ENCODE data around the gene ARHGEF28. TPM values are rescaled to one million over a fixed set of nuclear protein-coding genes. Genes with fewer than 3 reads are reported as not detected.

The ARHGEF28 gene
- total and polyA plus RNA-seq, 4 donors, result 4.8 to 27.8 (median 12.7) TPM

DNA sequence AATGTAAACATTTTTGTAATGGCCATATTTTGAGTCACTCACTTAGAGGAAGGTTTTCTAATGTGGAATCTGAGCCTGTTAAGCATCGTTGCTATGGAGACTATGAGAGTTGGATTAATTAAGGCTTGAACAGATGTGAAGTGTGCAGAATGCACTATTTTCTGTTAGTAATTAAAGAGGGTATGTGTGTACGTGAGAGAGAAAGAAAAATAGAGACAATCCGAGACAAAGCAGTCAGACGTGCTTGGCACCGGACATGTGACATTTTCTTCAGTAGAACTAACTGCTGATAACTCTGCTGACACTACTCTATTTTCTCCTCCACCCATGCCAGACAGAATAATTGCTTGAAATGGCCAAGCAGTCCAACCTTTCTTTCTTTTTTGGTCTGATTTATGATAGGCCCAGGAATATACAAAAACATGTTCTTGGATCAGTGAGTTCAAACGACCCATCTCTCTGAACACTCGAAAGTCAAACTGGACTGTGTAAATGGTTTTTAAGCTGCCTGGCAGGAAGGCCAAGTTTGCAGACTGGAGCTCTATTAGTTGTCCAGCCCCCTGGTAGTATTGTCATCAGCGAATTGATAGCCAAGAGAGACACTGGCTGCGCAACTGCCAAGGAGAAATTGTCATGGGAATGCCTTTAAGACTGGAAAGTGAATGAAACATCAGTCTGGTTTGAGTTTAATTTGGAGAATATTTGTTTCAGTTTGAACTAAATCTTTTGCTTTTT is 322.1 kb downstream of the ARHGEF28 start:
- WGBS, 2 donors, result 6 to 9% methylated on average over 9 of the region's 9 CpGs
- Histone ChIP-seq H3K27me3 (ENCODE audit: control insufficient read depth in 1 of 2, insufficient read depth in 2 of 2, low read length in 1 of 2) (no peaks in the 10 kb centered on the region), H3K4me1 (ENCODE audit: control insufficient read depth in 1 of 2, insufficient read depth in 2 of 2, low read length in 2 of 2) (peaks cover 9 to 16% of the 10 kb centered on the region in 2 donors), H3K9me3 (ENCODE audit: control insufficient read depth, low read length) (no peaks in the 10 kb centered on the region), H3K27ac (ENCODE audit: low read depth in 1 of 2, low read length in 2 of 2) (peak overlapping the region in 1 of 2 donors; percentile 71), H3K36me3 (ENCODE audit: control insufficient read depth in 1 of 2, insufficient read depth in 2 of 2, low read length in 1 of 2) (no peaks in the 10 kb centered on the region), H3K4me3 (ENCODE audit: low read length in 2 of 2) (no peak overlapping the region)
- ATAC-seq (ENCODE audit: low FRiP score), result peak; percentile 50
- no peak for DNase-seq
- intact Hi-C loops (cut with DNase I), result no loop called here

DNA sequence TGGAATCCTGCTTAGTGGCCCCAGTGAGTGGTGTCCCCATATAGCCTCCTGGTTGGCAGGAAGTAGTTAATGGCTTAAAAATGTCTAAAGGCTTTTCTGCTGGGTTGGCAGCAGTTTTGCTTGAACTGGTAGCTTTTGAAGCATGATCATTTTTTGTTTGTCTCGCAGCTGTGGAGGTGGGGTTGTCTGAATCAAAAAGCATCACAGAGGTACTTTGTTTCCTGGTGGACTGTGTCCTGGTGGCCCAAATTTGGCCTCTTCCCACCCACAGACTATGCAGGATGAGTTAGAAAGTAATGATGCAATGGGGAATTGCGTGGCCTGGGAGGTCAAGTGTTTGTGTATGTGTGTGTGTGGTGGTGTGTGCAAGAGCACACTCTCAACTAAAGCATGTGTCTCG is 322.7 kb downstream of the ARHGEF28 start:
- ATAC-seq (ENCODE audit: low FRiP score) (no peak), DNase-seq (no peak)
- Histone ChIP-seq H3K9me3 (ENCODE audit: control insufficient read depth, low read length) (no peaks in the 10 kb centered on the region), H3K27ac (ENCODE audit: low read depth in 1 of 2, low read length in 2 of 2) (peak overlapping the region in 1 of 2 donors; percentile 17), H3K36me3 (ENCODE audit: control insufficient read depth in 1 of 2, insufficient read depth in 2 of 2, low read length in 1 of 2) (no peaks in the 10 kb centered on the region), H3K4me1 (ENCODE audit: control insufficient read depth in 1 of 2, insufficient read depth in 2 of 2, low read length in 2 of 2) (peaks cover 9 to 16% of the 10 kb centered on the region in 2 donors), H3K4me3 (ENCODE audit: low read length in 2 of 2) (no peak overlapping the region), H3K27me3 (ENCODE audit: control insufficient read depth in 1 of 2, insufficient read depth in 2 of 2, low read length in 1 of 2) (no peaks in the 10 kb centered on the region)
- intact Hi-C loops (cut with DNase I), result no loop called here
- 38% methylated on average over 3 of the region's 3 CpGs for whole genome bisulfite sequencing, 2 donors

DNA sequence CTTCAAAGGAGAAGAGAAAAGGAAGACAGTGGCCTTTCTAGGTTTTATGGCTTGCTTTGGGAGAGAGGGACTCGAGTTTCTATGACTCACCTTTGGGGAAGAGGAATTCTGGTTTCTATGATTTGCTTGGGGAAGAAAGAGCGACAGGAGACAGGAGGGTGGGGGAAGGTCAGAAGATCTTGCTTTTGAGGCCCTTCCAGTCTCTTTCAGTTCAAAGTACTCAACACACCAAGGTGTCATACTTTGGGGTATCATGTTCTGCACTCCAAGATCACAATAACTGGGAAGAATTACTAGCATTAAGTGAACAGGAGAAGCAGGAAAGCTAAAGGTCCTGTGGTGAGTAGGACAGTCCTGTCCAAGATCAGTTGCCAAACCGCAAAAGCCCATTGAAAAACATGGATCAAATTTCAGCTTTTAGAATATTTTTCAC is 324.5 kb downstream of the ARHGEF28 start:
- H3K36me3 ChIP-seq (ENCODE audit: control insufficient read depth in 1 of 2, insufficient read depth in 2 of 2, low read length in 1 of 2), result no peaks in the 10 kb centered on the region
- intact Hi-C loops (cut with DNase I), result no loop called here
- DNase-seq (no peak), ATAC-seq (ENCODE audit: low FRiP score) (no peak)
- WGBS, 2 donors, result 46 to 85% methylated on average over 3 of the region's 3 CpGs
- no peaks in the 10 kb centered on the region for H3K27me3 ChIP-seq (ENCODE audit: control insufficient read depth in 1 of 2, insufficient read depth in 2 of 2, low read length in 1 of 2)
- H3K9me3 ChIP-seq (ENCODE audit: control insufficient read depth, low read length), result no peaks in the 10 kb centered on the region
- no peak overlapping the region for H3K27ac ChIP-seq (ENCODE audit: low read depth in 1 of 2, low read length in 2 of 2)
- H3K4me1 ChIP-seq (ENCODE audit: control insufficient read depth in 1 of 2, insufficient read depth in 2 of 2, low read length in 2 of 2), result peaks cover 9 to 16% of the 10 kb centered on the region in 2 donors
- no peak overlapping the region for H3K4me3 ChIP-seq (ENCODE audit: low read length in 2 of 2)

DNA sequence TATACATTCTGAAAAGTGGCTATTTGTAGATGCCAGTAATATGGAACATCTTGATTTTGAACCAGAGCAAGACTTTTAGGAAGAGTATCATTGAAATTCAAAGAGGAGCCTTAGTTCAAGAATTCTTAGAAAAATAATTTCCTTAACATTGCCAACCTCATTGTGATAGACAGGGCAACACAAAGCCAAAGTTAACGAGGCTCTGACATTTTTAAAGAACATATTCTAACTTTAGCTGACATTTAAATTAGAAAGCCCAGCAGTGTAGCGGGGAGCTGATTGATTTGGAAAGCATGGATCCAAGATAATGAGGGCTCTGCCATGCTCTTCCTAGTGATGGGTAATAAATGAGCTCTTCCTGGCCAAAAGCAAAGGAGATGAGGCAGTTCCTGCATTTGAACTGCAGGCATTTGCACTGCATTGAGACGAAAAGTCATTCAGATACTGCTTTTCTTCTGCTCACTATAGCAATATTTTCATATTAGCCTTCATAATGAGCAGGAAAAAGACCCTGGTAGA is 325.0 kb downstream of the ARHGEF28 start:
- intact Hi-C loops (cut with DNase I), result no loop called here
- no peak for ATAC-seq (ENCODE audit: low FRiP score)

DNA sequence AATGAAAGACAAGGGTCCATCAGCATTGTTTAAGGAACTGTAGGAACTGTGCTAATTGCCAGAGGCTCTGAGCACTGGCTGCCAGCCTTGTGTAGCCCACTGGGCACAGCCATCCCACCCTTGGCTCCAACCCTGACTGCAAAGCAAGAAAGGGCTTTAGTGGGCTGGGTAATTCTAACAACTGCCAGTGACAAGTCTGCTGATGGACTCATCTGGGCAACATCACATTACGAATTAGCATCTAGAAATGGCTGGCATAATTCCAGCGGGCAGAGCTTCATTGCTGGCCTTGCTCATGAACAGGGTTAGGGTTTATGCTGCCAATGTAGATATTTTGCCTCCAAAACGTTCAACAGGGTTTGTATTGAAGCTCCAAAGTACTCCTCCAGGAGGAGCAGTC is 326.9 kb downstream of the ARHGEF28 start:
- Histone ChIP-seq H3K4me3 (ENCODE audit: low read length in 2 of 2) (no peak overlapping the region), H3K27me3 (ENCODE audit: control insufficient read depth in 1 of 2, insufficient read depth in 2 of 2, low read length in 1 of 2) (no peaks in the 10 kb centered on the region), H3K9me3 (ENCODE audit: control insufficient read depth, low read length) (no peaks in the 10 kb centered on the region), H3K27ac (ENCODE audit: low read depth in 1 of 2, low read length in 2 of 2) (no peak overlapping the region), H3K4me1 (ENCODE audit: control insufficient read depth in 1 of 2, insufficient read depth in 2 of 2, low read length in 2 of 2) (peaks cover 5 to 9% of the 10 kb centered on the region in 2 donors), H3K36me3 (ENCODE audit: control insufficient read depth in 1 of 2, insufficient read depth in 2 of 2, low read length in 1 of 2) (no peaks in the 10 kb centered on the region)
- intact Hi-C loops (cut with DNase I), result no loop called here
- ATAC-seq (ENCODE audit: low FRiP score) (no peak), DNase-seq (no peak)
- 29 to 42% methylated on average over 3 of the region's 3 CpGs for WGBS, 2 donors

More for the DNA sequence above, 325.0 kb downstream of the ARHGEF28 start:
- WGBS, 2 donors, result 30 to 63% methylated on average over 3 of the region's 3 CpGs
- Histone ChIP-seq H3K36me3 (ENCODE audit: control insufficient read depth in 1 of 2, insufficient read depth in 2 of 2, low read length in 1 of 2) (no peaks in the 10 kb centered on the region), H3K9me3 (ENCODE audit: control insufficient read depth, low read length) (no peaks in the 10 kb centered on the region), H3K4me1 (ENCODE audit: control insufficient read depth in 1 of 2, insufficient read depth in 2 of 2, low read length in 2 of 2) (peaks cover 9 to 16% of the 10 kb centered on the region in 2 donors), H3K27me3 (ENCODE audit: control insufficient read depth in 1 of 2, insufficient read depth in 2 of 2, low read length in 1 of 2) (no peaks in the 10 kb centered on the region), H3K4me3 (ENCODE audit: low read length in 2 of 2) (no peak overlapping the region), H3K27ac (ENCODE audit: low read depth in 1 of 2, low read length in 2 of 2) (no peak overlapping the region)
- no peak for DNase-seq

DNA sequence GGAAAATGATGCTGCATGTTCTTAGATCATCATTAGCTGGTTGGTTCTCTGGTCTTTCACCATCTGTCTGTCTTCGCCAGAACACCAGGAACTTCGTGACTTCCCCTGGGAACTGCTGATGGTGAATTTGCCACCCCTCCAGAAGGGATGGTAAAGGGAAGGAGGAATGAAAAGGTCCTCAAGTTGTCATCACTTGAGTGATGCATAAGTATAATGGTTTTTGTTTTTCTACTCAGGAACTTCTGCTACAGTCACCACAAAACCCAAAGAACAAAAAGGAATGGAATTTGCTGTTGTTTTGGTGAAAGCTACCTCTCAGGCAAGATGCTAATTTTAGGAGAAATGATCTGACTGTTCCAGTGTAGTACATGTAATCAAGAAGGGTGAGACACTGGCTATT is 328.4 kb downstream of the ARHGEF28 start:
- intact Hi-C loops (cut with DNase I), result no loop called here
- Histone ChIP-seq H3K27me3 (ENCODE audit: control insufficient read depth in 1 of 2, insufficient read depth in 2 of 2, low read length in 1 of 2) (no peaks in the 10 kb centered on the region), H3K4me1 (ENCODE audit: control insufficient read depth in 1 of 2, insufficient read depth in 2 of 2, low read length in 2 of 2) (no peaks in the 10 kb centered on the region), H3K36me3 (ENCODE audit: control insufficient read depth in 1 of 2, insufficient read depth in 2 of 2, low read length in 1 of 2) (no peaks in the 10 kb centered on the region), H3K4me3 (ENCODE audit: low read length in 2 of 2) (no peak overlapping the region), H3K27ac (ENCODE audit: low read depth in 1 of 2, low read length in 2 of 2) (no peak overlapping the region), H3K9me3 (ENCODE audit: control insufficient read depth, low read length) (no peaks in the 10 kb centered on the region)
- ATAC-seq (ENCODE audit: low FRiP score), result no peak
- DNase-seq, result no peak
- 88 to 93% methylated on average over 2 of the region's 2 CpGs for WGBS, 2 donors

DNA sequence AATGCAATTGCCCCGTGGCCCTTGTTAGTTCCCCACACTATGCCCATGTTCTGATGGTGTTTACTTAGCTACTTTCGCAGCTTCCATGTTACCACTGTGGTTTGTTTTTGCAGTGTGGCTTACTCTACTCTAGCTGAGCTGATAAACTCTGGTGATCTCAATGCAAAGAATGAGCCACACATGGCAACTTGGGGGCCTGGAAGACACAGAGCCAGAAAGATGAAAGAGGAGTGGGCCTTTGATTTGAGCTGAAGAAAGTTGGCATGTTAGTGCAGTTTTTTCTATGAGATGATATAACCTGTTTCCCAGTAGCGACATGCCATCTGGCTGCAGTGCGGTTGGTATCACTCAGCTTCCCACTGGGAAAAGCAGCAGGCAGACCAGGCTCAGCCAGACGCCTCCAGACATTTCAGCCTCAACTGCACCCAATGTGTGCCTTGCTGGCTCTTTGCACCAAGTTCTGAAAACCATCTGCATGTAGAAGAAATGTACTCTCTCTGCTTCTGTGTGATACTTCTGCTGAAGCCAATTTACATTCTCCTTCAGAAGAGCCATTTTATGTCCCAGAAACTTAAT is 329.4 kb downstream of the ARHGEF28 start:
- Histone ChIP-seq H3K27ac (ENCODE audit: low read depth in 1 of 2, low read length in 2 of 2) (no peak overlapping the region), H3K9me3 (ENCODE audit: control insufficient read depth, low read length) (no peaks in the 10 kb centered on the region), H3K36me3 (ENCODE audit: control insufficient read depth in 1 of 2, insufficient read depth in 2 of 2, low read length in 1 of 2) (no peaks in the 10 kb centered on the region), H3K4me3 (ENCODE audit: low read length in 2 of 2) (no peak overlapping the region), H3K4me1 (ENCODE audit: control insufficient read depth in 1 of 2, insufficient read depth in 2 of 2, low read length in 2 of 2) (no peaks in the 10 kb centered on the region), H3K27me3 (ENCODE audit: control insufficient read depth in 1 of 2, insufficient read depth in 2 of 2, low read length in 1 of 2) (no peaks in the 10 kb centered on the region)
- WGBS, 2 donors, result 89 to 95% methylated on average over 5 of the region's 5 CpGs
- intact Hi-C loops (cut with DNase I), result no loop called here
- ATAC-seq (ENCODE audit: low FRiP score) (no peak), DNase-seq (no peak)

DNA sequence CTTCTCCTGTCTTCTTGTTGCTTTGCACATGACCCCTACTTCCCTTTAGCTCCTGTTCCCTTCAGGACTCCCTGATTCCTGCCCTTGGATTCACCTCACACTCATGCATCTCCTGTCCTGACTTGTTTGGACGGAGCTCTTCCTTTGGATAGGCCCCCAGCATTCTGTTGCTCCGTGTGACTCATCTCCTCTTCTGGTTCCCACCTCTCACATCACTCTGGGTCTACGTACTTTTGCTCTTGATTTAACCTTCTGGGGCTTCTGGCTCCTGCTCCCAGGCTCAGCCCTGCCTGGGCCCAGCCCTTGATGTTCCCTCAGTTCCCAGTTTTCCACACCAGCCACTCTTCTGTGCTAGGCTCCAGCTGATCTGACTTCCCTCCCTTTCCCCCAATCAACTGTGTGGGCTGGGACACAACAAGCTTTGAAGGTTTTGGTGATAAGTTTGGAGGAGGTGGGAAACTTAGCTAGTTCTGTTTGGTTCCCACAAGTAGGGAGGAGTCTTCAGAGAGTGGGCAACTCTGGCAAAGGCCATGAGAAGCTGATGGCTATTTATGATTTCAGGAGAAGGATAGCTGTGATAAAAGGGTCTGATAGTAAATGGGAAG is 331.5 kb downstream of the ARHGEF28 start:
- intact Hi-C loops (cut with DNase I), result no loop called here
- H3K9me3 ChIP-seq (ENCODE audit: control insufficient read depth, low read length), result no peaks in the 10 kb centered on the region
- WGBS, 2 donors, result 90 to 95% methylated on average over 3 of the region's 3 CpGs
- no peaks in the 10 kb centered on the region for H3K4me1 ChIP-seq (ENCODE audit: control insufficient read depth in 1 of 2, insufficient read depth in 2 of 2, low read length in 2 of 2)
- H3K27me3 ChIP-seq (ENCODE audit: control insufficient read depth in 1 of 2, insufficient read depth in 2 of 2, low read length in 1 of 2), result no peaks in the 10 kb centered on the region
- H3K36me3 ChIP-seq (ENCODE audit: control insufficient read depth in 1 of 2, insufficient read depth in 2 of 2, low read length in 1 of 2), result no peaks in the 10 kb centered on the region
- H3K4me3 ChIP-seq (ENCODE audit: low read length in 2 of 2), result no peak overlapping the region
- ATAC-seq (ENCODE audit: low FRiP score) (no peak), DNase-seq (no peak)
- no peak overlapping the region for H3K27ac ChIP-seq (ENCODE audit: low read depth in 1 of 2, low read length in 2 of 2)
